Right atrium auricular region (tissue), 2 donors: ENCODE data around the gene COL15A1. TPM values are rescaled to one million over a fixed set of nuclear protein-coding genes. Genes with fewer than 3 reads are reported as not detected.

ENCODE experiments used
- DNase-seq: peaks from one replicate; pipeline ENCODE4 v3.0.0-alpha.2; 2019; ENCODE audit warnings: low spot score
- H3K27ac ChIP-seq, 2 donors: fragments of 200-600 bp; sonication (generic); 1 replicate in 1 of 2; 2 replicates in 1 of 2; pipeline ENCODE4 v1.5.1; 2016 to 2019
- H3K27me3 ChIP-seq, 2 donors: fragments of 200-600 bp; sonication (generic); one replicate each; pipeline versions ENCODE4 v1.5.1 to v1.6.0; 2017 to 2019
- H3K36me3 ChIP-seq: fragments of 200-600 bp; sonication (generic); one replicate; pipeline ENCODE4 v1.5.1; 2016
- H3K4me1 ChIP-seq, 2 donors: fragments of 200-600 bp; sonication (generic); one replicate each; pipeline versions ENCODE4 v1.5.1 to v1.6.0; 2017 to 2019
- H3K4me3 ChIP-seq, 2 donors: fragments of 200-600 bp; sonication (generic); 1 replicate in 1 of 2; 2 replicates in 1 of 2; pipeline ENCODE4 v1.5.1; 2017 to 2019; ENCODE audit warnings: mild to moderate bottlenecking in 1 of 2, moderate library complexity in 1 of 2
- H3K9me3 ChIP-seq, 2 donors: fragments of 200-600 bp; sonication (generic); one replicate each; pipeline ENCODE4 v1.5.1; 2019
- total RNA-seq, 2 donors: library from RNA; depleted of rRNA; stranded (reverse); fragments of >200 nt; gene quantifications; one replicate each; pipeline ENCODE4 v1.1.0, GENCODE V29; 2016
- TF ChIP-seq, protein P1 (sequence below), 2 donors: fragments of 200-600 bp; sonication (generic); IDR thresholded peaks; one replicate each; pipeline ENCODE4 v1.5.1; 2019; ENCODE audit warnings: antibody characterized with exemption in 2 of 2

COL15A1 gene
- total RNA-seq, 2 donors from 2014 or later = 22.4 to 38.2 TPM

GRCh38 chr9:98916660-98917059 lies 27.0 kb upstream of the COL15A1 start:
- Histone ChIP-seq H3K4me1 (peaks cover 0 to 20% of the 10 kb centered on the region in 2 donors), H3K36me3 (no peaks in the 10 kb centered on the region), H3K27ac (peak overlapping the region in 1 of 2 donors; percentile 58), H3K4me3 (no peak overlapping the region), H3K9me3 (no peaks in the 10 kb centered on the region), H3K27me3 (no peaks in the 10 kb centered on the region)
- no peak for DNase-seq
- TF ChIP-seq, protein P1, sequence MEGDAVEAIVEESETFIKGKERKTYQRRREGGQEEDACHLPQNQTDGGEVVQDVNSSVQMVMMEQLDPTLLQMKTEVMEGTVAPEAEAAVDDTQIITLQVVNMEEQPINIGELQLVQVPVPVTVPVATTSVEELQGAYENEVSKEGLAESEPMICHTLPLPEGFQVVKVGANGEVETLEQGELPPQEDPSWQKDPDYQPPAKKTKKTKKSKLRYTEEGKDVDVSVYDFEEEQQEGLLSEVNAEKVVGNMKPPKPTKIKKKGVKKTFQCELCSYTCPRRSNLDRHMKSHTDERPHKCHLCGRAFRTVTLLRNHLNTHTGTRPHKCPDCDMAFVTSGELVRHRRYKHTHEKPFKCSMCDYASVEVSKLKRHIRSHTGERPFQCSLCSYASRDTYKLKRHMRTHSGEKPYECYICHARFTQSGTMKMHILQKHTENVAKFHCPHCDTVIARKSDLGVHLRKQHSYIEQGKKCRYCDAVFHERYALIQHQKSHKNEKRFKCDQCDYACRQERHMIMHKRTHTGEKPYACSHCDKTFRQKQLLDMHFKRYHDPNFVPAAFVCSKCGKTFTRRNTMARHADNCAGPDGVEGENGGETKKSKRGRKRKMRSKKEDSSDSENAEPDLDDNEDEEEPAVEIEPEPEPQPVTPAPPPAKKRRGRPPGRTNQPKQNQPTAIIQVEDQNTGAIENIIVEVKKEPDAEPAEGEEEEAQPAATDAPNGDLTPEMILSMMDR (IDR thresholded peaks at IDR 0.05) = no peak

DNA sequence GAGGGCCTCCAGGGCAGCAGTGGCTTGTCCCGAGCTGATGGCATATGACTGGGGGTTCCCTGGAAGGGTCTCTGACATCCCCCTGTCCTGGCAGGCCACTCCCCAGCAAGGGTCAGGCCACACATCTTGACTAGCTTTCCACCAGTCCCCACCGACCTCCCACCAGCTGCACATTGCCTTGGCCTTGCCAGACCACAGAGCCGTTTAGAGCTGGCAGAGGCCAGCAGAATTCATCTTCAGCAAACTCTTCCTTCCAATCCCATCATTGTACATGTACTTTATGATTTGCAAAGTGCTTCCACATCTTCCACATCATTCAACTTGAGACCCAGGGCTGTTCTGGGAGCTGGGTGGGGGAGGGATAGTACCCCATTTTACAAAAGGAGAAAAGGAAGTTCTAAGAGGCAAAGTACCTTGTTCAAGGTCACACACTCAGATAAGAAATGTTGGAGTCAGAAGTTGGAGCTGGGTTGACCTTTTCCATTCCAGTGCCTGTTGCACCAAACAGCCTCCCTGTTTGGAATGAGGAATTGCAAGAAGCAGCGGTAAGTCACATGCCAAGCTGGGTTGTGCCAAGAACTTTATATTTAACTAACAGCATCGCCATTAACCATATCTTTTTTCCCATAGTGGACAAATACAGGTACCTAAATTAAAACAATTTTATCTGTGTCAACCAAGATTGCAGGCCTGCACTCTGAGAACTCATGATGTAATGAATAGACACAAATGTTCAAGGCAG lies 25.8 kb upstream of the COL15A1 start:
- Histone ChIP-seq H3K27me3 (no peaks in the 10 kb centered on the region), H3K4me1 (peaks cover 0 to 20% of the 10 kb centered on the region in 2 donors), H3K9me3 (no peaks in the 10 kb centered on the region), H3K4me3 (no peak overlapping the region), H3K27ac (peak overlapping the region; percentile 26 to 58), H3K36me3 (no peaks in the 10 kb centered on the region)
- no peak for DNase-seq
- TF ChIP-seq, protein P1 (IDR thresholded peaks at IDR 0.05) = no peak

GRCh38 chr9:98921732-98922131 lies 22.0 kb upstream of the COL15A1 start:
- Histone ChIP-seq H3K27me3 (no peaks in the 10 kb centered on the region), H3K4me1 (peaks cover 0 to 24% of the 10 kb centered on the region in 2 donors), H3K4me3 (no peak overlapping the region), H3K9me3 (no peaks in the 10 kb centered on the region), H3K27ac (no peak overlapping the region), H3K36me3 (no peaks in the 10 kb centered on the region)
- no peak for DNase-seq
- TF ChIP-seq, protein P1 (IDR thresholded peaks at IDR 0.05) = no peak

DNA sequence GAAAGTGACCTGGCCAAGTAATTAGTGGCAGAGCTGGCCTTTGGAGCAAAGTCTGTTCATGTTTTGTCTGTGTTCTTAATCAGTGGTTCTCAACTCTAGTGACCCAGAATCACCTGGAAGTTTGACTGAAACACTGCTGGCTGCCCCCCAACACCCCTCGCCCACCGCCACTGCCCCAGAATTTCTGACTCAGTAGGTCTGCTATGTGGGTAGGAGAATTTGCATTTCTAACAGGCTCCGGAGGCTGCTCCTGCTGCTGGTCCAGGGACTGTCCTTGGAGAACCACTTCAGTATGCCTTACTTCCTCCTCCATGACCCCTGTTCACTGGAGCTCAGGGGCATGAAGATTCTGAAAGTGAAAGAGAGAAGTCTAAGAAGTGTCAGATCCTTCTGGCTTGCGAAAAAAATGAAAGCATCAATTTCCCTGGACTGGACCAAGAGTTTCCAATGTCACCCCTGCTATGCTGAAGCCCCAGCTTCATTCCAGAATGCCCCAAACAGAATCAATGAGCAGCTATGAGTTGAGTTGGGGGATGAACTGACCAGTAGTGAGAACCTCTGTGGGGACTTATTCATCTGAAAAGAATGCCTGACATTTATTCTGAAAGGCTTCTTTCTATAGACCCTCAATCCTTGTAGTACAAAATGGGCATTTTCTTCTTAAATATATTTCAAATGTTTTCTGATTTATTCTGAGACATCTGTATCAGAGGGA lies 20.8 kb upstream of the COL15A1 start:
- Histone ChIP-seq H3K9me3 (no peaks in the 10 kb centered on the region), H3K36me3 (no peaks in the 10 kb centered on the region), H3K4me3 (no peak overlapping the region), H3K4me1 (peaks cover 0 to 13% of the 10 kb centered on the region in 2 donors), H3K27ac (no peak overlapping the region), H3K27me3 (no peaks in the 10 kb centered on the region)
- TF ChIP-seq, protein P1 (IDR thresholded peaks at IDR 0.05) = no peak
- no peak for DNase-seq

DNA sequence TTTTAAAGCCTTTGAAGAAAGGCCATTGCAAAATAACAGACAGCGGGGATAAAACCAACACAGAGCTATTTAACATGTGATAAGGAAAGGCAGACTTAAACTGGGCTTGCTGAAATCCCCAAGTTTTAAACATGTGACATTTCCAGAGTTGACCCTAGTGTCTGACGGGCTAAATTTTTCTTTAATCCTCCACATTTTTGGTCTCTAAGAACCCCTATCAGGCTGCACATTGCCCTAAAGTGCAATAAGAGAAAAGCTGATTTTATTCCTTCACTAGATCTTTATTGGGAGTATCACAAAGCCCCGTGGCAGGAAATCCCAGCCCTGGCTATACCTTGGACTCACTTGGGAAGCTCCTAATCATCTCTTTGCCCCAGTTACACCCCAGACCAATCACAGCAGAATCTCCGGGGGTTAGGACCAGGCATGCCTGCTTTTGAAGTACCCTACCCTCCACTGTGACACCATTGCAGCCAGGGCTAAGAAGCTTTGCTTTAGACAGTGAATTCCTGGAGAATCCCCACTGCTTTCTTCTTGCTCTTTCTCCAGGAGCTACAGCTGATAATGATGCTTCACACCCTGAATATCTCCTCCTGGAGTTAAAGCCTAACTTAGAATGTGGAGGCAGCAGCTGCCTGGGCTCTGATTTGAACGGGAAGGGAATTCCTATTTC lies 20.1 kb upstream of the COL15A1 start:
- H3K4me3 ChIP-seq = no peak overlapping the region
- no peak for DNase-seq
- TF ChIP-seq, protein P1 (IDR thresholded peaks at IDR 0.05) = no peak
- no peaks in the 10 kb centered on the region for H3K9me3 ChIP-seq
- H3K27ac ChIP-seq = no peak overlapping the region
- peaks cover 0 to 8% of the 10 kb centered on the region in 2 donors for H3K4me1 ChIP-seq
- H3K36me3 ChIP-seq = no peaks in the 10 kb centered on the region
- H3K27me3 ChIP-seq = no peaks in the 10 kb centered on the region
